Daoy (cell line): ENCODE results near the gene PPP1R18. TPM values are rescaled to one million over a fixed set of nuclear protein-coding genes. Genes with fewer than 3 reads are reported as not detected.
"Not testable (repeated sequence)": the region's sequence is repeated elsewhere in the genome, so short reads cannot be mapped to it uniquely, and the experiment has no call there.

Source experiments
- DNase-seq: peaks from one replicate; pipeline ENCODE4 v3.0.0-alpha.2; 2015; ENCODE audit warnings: low read depth
- total RNA-seq: library from RNA; depleted of rRNA; stranded (reverse); fragments of >200 nt; shearing (Covaris generic); gene quantifications from 2 replicates; pipeline ENCODE4 v1.2.3, GENCODE V29; 2014

PPP1R18 gene
- total RNA-seq, 1 experiment from 2014 or later: 77.5 TPM

DNA sequence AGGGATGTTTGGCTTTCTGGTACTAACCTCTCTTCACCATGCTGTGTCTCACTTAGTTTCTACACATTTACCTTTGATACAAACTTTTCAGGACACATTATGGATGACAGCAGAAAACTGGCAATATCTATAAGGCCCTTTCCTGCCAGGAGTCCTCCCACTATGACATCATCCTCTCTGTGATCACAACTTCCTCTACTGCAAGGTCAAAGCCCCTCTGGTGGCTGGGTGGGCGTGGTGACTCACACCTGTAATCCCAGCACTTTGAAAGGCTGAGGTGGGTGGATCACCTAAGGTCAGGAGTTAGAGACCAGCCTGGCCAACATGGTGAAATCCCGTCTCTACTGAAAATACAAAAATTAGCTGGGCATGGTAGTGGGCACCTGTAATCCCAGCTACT lies 20.1 kb downstream of the PPP1R18 start:
- peak; percentile 42 for DNase-seq

DNA sequence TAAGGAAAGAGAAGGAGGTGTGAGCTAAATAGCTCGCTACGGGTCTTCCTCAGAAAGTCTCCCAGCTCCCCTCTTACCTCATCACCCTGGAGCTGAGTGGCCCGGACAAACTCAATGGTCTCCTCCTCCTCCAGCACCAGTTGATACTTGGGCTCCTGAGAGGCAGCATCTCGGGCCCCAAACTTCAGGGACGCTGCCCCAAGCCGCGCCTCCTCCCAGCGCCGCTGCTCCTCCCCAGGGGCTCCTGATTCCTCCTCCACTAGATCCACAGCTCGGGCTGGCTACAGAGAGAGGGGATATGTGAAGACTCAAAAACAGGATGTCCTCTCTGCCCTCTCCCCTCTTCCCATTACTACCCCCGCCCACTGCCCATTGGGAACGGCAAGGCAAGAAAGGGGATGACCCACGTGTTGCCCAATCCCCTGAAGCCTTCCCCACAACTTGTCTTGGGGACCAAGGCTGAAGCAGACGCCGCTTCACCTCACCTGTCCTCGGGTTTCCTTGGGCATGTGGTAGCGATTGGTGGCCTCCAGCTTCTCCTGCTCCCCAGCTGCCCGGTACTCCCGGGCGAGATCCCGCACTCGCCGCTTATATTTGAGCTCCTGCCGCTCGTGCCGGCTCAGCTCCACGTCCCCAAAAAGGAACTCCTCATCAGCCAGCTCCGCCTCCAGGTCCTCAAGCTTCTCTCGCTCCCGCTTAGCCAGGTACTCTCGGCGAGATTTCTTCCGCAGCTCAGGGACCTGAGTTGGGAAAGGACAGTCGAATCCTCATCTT lies 21.3 kb downstream of the PPP1R18 start:
- DNase-seq: no peak

DNA sequence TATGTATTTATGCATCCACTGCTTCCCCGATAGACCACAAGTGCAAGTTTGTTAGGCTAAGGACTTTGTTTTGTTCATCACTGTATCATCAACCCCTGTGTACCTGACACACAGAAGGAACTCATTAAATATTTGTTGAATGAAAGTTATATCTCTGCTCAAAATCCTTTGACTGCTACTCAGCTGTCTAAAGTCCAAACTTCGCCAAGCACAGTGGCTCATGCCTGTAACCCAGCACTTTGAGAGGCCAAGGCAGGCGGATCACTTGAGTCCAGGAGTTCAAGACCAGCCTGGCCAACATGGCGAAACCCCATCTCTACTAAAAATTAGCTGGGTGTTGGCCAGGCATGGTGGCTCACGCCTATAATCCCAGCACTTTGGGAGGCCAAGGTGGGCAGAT lies 28.5 kb downstream of the PPP1R18 start:
- DNase-seq: not testable (repeated sequence)

DNA sequence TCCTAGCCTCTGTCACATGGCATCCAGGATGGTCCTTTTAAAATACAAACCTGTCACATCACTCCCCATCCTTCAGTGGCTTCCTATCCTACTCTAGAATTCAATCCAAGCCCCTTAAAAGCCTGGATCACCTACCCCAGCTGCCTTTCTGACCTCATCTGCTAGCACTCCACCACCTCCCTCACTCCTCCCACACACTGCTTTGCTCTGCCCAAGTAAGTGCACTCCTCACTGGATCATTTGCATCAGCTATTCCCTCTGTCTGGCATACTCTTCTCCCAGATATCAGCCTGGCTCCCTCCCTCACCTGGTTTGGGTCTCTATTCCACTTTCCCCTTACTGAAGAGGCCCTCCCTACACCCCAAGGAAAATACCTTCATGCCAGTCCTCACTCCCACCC lies 29.0 kb downstream of the PPP1R18 start:
- no peak for DNase-seq

DNA sequence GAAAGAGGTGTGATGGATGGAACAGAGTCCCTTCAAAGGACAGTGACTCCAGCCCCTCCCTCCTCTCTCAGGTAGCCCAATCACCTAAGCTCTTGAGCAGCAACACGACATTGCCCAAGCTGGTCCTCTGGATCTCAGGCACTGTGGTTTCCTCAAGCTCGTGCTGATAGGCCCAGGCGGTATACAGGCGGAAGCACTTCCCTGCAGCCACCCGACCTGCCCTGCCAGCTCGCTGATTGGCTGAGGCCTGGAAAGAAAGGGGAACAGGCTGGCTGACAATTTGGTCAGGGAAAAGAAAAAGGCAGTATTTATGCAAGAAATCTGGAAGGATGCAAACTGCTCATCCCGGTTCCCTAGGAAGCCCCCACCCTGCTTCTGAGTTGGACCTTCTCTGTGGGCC lies 29.9 kb downstream of the PPP1R18 start:
- DNase-seq: no peak

DNA sequence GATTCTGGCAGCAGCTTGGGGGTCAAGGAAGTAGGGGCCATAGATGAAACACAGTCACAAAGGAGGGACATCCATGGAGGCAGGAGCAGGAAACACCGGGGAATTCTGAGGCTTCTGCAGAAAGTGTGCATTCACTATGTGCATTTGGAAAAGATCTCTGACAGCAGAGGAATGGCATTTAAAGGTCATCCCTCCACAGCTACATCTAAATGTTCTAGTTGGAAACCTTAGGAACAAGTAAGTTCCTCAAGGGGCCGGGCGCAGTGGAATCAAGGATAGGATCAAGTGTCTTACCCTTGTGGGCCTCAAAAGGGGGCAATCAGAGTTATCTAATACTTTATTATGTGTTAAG lies 30.7 kb downstream of the PPP1R18 start:
- DNase-seq: no peak

DNA sequence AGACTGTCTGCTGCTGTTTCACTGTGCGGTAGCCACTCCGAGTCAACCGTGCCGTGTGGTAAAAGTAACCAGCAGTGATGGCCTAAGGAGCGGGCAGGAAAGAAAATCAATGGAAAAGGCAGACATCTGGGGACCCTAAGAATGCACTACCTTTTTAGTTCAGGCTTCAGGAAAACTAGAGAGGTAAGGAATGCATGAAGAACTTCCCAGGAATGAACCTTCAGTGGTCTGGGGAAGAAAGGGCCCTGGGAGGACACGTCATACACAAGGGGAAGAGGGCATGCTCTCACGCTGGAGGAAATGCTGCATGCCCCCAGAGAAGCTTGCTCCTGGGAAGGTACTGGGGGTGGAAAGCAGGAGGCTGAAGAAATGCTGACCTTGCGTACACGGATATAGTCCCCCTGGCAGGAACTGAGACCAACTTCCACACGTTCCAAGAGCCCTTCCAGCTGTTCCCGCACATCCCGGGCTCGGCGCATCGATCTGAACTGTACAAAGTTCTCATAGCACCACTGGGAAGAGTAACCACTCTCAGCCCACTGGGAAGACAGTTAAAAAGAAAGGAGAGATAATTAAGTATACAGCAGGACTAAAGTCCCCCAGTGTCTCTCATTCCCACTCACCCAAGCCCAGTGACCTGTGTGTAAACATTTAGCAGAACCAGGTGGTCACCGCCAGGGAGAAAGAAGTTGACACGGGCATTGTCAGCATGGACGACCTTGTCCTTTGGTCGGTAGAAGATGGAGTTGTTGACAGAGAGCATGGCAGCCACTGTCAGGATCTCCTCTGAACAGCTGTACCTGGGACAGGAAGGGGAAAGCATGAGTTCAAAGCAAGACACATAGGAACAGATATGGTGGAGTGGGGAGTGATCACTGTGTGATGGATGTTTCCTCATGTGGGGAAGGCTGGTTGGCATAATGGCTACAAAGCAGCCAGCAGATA lies 31.4 kb downstream of the PPP1R18 start:
- no peak for DNase-seq

DNA sequence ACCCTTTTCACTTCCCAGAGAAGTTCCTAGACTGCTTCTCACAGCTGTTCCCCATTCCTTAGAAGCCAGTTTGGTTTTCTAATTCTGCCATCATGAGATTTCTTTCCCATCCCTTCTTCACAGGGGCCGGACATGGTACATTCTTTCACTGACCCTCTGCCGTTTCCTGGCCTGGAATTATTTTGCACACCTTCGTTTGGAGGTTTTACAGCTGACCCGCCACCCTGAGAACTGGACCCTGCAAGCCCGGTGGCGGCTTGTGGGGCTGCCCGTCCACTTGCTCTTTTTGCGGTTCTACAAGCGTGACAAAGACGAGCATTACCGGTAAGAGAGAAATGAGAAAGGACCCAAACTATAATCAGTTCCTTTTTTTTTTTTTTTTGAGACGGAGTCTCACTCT lies 35.3 kb downstream of the PPP1R18 start:
- no peak for DNase-seq

DNA sequence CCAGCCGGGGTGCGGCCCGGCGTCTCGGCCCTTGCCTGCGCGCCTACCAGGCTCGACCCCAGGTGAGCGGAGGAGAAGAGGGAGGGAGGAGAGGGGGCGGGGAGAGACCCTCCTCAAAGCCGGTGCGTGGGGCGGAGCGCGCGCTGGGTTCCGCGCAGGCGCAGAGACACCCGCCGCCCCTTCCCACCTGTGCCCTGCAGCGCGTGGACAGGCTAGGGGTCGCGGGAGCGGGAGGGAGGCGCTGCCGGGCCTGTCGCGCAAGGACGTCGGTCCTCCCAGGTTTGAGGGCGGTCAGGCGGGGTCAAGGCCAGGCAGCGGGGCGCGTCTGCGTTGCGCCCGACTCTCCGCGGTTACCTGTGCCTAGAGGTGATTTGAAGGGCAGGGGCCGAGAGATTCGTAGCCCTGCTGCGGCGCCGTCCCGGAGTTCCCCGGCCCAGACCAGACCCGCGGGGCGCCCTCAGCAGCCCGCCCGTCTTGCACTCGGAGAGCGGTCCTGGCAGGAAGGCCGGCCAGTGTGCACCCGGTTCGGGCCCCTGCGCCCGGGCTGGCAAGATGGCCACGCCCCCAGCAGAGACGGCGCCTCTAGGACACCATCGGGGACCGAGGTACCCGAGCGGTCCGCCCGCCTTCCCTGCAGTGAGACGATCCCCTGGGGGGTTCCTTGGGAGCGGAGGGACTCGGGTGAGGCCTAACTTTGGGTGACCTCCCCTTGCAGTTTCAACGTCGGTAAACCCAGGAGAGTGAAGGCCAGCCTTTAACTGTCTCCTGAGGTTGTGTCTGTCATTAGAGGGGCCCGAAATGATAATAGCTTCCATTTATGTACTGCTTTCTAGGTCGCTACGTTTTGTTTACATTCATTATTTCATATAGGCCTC lies 39.0 kb downstream of the PPP1R18 start:
- DNase-seq: peak; percentile 81

DNA sequence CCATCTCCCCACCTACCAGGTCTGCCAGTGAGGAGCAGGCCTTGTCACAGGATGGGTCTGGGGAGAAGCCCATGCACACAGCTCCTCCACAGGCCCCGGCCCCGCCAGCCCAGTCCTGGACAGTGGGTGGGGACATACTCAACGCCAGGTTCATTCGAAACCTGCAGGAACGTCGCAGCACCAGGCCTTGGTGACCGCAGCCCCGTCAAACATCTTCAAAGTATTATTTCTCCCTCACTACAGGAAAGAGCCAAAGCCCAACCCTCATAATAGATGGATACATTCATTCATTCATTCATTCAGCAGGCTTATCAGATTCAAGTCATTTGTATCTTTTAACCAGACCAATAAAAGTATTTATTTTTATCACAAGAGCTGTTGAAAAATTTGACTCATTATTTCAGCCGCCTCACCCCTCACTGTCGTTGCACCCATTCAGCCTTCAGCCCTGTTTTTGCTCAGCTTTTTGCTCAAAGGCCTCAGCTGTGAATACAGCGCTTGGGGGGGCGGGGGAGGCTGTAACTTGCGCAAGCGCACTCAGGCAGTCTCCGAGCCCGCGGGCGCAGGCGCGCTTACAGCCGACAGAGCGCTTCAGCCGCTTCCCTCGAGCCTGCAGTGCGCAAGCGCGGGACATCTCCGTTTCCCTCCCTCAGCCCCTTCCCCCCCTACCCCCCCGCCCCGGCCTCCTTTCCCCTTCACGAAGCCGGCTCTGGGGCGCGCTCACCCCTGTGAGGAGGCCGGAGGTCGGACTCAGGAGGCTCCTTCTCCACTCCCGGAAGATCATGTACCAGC lies 39.8 kb downstream of the PPP1R18 start, which contains the start of gene C6orf136:
TSS of gene C6orf136 (plus strand) at position 684 of the 792 bp plus-strand sequence. CDS start at position 783, 99 bp downstream.
- DNase-seq: peak; percentile 98

DNA sequence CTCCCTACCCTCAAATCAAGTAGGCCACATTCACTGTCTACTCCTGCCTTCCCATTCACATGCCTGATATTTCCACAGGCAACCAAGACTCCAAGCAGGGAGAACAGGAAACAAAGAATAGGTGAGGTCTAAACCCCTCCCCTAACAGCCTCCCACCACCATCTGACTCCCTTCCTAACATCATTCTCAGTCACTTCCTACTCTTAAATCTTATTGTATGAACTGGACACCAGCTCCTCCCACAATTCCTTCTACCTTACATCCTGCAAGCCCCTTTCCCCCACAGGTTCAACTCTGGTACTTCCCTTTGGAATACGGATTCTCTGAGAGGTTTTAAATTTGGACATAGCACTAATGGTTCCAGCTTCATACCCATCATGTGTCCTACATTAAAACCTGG lies 40.5 kb downstream of the PPP1R18 start:
- DNase-seq: no peak

DNA sequence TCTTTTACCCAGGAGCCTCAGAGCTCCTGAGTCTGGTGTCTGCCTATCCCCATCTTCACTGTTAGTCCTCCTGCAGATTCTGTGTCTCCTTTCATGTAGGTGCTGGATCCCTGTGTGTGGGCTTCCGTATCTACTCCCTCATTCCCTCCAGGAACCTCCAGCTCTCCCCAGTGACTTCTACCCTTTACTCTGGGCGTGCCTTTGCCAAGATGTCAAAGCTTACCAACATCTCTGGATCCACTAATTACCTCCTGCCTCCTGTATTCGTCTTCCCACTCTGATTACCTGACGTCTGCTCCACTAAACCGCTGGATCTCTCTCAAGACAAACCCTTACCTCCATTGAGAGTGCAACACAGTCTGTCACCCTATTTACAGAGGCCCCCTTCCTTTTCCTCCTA lies 41.7 kb downstream of the PPP1R18 start:
- no peak for DNase-seq

DNA sequence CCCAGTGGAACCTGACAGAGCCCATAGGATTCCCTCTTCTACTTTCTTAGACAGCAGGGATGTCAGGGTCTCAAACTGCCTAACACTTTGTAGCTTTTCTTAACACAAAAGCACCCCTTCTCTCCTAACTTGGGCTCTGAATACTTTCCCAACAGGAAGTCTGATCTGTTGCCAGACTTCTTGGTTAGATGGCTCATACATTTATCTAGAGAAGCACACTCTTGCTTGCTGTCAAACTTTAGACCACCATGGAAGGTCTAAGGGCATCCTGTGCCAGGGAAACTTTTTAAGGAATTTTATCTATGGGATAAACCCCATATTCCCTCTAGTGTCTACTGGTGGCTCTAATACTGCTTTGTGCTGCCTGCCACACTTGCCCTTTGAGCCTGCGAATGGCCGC lies 42.8 kb downstream of the PPP1R18 start:
- no peak for DNase-seq

DNA sequence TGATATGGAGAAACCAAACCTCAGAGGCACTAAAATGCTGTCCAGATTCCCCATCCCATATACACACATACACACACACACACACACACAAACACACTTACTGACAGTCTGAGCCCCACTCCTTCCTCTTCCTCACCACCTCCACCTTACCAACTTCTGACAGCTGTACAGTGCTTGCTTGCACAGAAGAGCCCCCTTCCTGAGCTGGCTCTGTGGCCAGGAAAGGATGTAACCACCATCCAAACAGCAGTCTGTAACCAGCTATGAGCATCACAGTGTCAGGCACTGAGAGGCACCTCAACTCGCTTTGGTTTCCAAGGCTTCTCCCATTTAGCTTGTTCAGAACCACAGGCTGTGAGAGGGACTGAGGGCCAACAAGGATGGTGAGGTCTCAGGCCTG lies 45.4 kb downstream of the PPP1R18 start:
- no peak for DNase-seq

DNA sequence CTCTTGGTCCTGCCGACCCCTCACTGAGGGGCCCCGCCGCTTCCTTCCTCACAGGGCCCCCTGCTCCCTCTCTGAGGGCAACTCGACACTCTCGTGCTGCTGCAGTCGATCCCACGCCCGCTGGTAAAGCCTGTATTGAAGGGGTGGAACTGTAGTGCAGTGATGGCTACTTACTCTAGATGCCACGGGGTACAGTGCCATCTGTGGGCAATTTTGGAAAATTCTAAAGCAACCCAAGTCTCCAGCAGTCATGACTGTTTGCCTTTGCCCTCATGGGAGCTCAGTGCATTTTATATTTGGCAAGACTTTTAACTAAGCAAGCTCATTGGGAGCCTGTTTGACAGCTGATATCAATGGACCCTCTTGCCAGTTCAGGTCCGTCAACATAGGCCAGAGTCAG lies 46.0 kb downstream of the PPP1R18 start:
- DNase-seq: no peak

DNA sequence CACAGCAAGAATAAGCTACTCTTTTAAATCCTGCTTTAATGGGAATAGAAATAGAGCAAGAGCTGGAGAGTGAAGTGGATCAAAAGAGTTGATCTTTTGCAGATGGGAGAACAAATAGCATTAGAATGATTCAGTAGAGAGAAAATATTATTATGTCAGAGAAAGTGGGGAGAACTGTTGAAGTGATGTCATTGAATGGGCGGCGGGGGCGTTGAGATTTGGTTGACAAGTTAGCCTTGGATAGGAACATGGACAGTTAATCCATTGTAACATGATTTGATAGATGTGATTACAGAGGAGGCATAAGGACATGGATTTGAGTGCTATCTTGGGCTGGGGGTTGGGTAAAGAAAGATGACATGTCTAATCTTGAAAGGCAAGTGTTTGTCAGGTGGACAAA lies 50.6 kb downstream of the PPP1R18 start:
- DNase-seq: no peak

DNA sequence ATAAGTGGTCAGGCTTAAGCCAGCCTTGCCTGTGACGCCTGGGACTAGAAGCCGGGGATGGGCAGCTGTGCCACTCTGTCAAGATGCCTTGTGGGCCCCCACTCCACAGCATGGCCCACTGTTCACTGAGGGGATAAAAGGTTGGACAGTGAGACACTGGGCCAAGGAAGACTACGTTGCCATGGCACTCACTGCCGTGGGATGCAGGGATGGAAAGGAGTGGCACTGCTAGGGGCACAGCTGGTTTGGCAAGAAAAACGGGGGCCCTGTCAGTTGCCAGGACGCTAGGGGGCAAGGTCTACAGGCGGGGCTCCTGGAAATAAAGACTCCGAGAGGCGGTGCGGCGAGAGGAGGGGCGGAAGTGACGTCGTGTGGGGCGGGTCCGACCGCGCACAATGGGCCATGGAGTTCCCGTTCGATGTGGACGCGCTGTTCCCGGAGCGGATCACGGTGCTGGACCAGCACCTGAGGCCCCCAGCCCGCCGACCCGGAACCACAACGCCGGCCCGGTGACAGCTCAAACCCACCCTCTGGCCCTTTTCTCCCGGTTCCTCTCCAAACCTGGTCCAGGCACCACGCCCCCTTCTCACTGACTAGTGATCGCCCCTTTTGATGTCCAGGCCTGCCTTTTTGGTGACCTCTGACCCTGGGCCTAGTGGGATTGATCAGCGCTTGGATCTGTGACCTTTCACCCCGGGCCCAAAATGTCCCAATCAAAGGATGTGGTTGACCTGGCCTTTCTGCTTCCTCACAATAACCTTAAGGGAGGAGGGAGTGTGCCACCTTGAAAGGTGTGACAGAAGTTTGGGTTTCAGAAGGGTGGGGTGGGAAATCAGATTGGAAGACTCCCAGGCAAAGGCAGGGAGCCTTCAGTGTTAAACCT lies 59.7 kb downstream of the PPP1R18 start, which contains the start of gene ATAT1:
TSS of gene ATAT1 (plus strand) at position 391 of the 883 bp plus-strand sequence.
- DNase-seq: peak; percentile 93
